HG03520 (cell line): ENCODE data around the gene FBXL4.

Experiments used
- ATAC-seq: cut with Tn5 transposase; IDR thresholded peaks from one replicate; pipeline ENCODE4 v1.9.1; 2021; ENCODE audit warnings: mild to moderate bottlenecking, moderate library complexity; ENCODE audit not compliant: unreplicated experiment

The FBXL4 gene

GRCh38 chr6:98947411-98948292 is at the start of gene FBXL4:
FBXL4 (minus strand) TSS chr6:98947946; CDS start chr6:98926988, 20,958 bp downstream.
- peak; percentile 80 for ATAC-seq

- no peak for ATAC-seq
These were observed 47.4 kb upstream of the FBXL4 start for GRCh38 chr6:98995116-98995515.

- ATAC-seq: no peak
These were observed 44.8 kb upstream of the FBXL4 start for GRCh38 chr6:98992535-98992934.

- ATAC-seq: no peak
These were observed 38.4 kb upstream of the FBXL4 start for GRCh38 chr6:98986071-98986615.

GRCh38 chr6:98985391-98985790 is 37.6 kb upstream of the FBXL4 start:
- ATAC-seq: no peak

GRCh38 chr6:98984121-98984520 is 36.4 kb upstream of the FBXL4 start:
- ATAC-seq: no peak

GRCh38 chr6:98981473-98981872 is 33.7 kb upstream of the FBXL4 start:
- no peak for ATAC-seq

- no peak for ATAC-seq
These were observed 33.1 kb upstream of the FBXL4 start for GRCh38 chr6:98980819-98981218.

- ATAC-seq: no peak
These were observed 30.0 kb upstream of the FBXL4 start for GRCh38 chr6:98977671-98978292.

- ATAC-seq: no peak
These were observed 29.1 kb upstream of the FBXL4 start for GRCh38 chr6:98976674-98977385.

GRCh38 chr6:98975421-98975820 is 27.7 kb upstream of the FBXL4 start:
- no peak for ATAC-seq

GRCh38 chr6:98974309-98974708 is 26.6 kb upstream of the FBXL4 start:
- no peak for ATAC-seq

GRCh38 chr6:98973571-98973970 is 25.8 kb upstream of the FBXL4 start:
- no peak for ATAC-seq

GRCh38 chr6:98971303-98971702 is 23.6 kb upstream of the FBXL4 start:
- no peak for ATAC-seq

GRCh38 chr6:98970469-98970868 is 22.7 kb upstream of the FBXL4 start:
- ATAC-seq: no peak

GRCh38 chr6:98967616-98968015 is 19.9 kb upstream of the FBXL4 start:
- no peak for ATAC-seq

GRCh38 chr6:98959631-98960030 is 11.9 kb upstream of the FBXL4 start:
- no peak for ATAC-seq

- no peak for ATAC-seq
These were observed 11.0 kb upstream of the FBXL4 start for GRCh38 chr6:98958776-98959175.

- no peak for ATAC-seq
These were observed 9.7 kb upstream of the FBXL4 start for GRCh38 chr6:98957450-98957849.

- ATAC-seq: no peak
These were observed 1.8 kb upstream of the FBXL4 start for GRCh38 chr6:98949589-98949988.

- ATAC-seq: peak; percentile 23
These were observed 801 bp downstream of the FBXL4 start for GRCh38 chr6:98946879-98947410.
